GM23248 (cell line): ENCODE data around the gene SEPTIN5.

Source experiments
- EZH2 ChIP-seq: fragments of 200-600 bp; sonication (generic); IDR thresholded peaks from 2 replicates; pipeline ENCODE4 v1.6.1; 2018; ENCODE audit warnings: antibody characterized with exemption, mild to moderate bottlenecking; ENCODE audit not compliant: insufficient read depth, poor library complexity, severe bottlenecking
- EZH2phosphoT487 ChIP-seq: fragments of 200-600 bp; sonication (generic); IDR thresholded peaks from 2 replicates; pipeline ENCODE4 v1.6.1; 2018; ENCODE audit warnings: antibody characterized with exemption, moderate library complexity, mild to moderate bottlenecking, low read depth; ENCODE audit not compliant: insufficient read depth

DNA sequence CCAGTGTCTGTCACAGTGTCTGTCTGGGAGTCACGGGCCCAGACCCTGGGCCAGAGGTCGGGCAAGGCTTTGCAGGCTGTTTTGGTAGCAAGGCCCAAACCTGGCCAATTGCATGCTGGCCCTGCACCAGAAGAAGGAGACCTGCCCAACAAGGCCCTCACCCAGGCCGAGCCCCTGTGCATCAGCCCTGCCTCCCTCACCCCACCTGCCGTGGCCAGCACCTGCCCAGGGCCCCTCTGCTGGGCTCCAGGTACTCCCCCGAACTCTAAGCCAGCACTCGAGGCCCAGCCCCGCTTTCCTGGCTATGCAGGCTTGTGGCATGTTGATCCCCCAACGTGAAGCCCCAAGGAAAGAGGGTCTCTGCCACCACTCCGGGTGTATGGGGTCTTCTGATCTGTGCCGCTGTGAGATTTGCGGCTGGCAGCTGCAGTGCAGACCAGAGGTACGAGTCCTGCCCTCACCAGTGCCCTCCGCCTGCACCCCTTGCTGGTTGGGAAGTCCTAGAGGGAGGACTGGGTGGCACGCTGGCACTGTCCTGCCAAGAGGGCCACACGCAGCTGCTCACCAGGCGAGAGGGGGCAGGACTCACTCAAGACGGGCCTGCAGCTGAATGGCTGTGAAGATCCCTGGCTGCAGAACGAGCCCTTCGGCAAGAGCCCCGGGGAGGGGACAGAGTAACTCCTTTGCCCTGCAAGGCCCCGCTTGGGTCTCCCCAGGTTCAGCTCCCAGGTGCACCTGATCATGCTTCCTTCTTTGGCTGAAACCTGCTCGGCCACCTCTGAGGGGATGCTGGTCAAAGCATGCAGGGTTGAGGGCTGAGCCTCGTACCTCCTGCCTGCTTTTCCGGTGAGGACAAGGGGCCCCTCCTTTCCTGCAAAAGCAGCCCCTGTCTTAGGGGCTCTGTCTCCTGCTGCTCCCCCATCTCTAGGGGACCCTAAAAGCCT lies 6.7 kb upstream of the SEPTIN5 start:
- TF ChIP-seq EZH2 (no peak), EZH2phosphoT487 (no peak)
